ENCODE results near the gene CEACAM5. TPM values are rescaled to one million over a fixed set of nuclear protein-coding genes. Genes with fewer than 3 reads are reported as not detected.

CEACAM5 gene
- total and polyA plus RNA-seq, 12 donors: 0.03 TPM; not detected in 11

DNA sequence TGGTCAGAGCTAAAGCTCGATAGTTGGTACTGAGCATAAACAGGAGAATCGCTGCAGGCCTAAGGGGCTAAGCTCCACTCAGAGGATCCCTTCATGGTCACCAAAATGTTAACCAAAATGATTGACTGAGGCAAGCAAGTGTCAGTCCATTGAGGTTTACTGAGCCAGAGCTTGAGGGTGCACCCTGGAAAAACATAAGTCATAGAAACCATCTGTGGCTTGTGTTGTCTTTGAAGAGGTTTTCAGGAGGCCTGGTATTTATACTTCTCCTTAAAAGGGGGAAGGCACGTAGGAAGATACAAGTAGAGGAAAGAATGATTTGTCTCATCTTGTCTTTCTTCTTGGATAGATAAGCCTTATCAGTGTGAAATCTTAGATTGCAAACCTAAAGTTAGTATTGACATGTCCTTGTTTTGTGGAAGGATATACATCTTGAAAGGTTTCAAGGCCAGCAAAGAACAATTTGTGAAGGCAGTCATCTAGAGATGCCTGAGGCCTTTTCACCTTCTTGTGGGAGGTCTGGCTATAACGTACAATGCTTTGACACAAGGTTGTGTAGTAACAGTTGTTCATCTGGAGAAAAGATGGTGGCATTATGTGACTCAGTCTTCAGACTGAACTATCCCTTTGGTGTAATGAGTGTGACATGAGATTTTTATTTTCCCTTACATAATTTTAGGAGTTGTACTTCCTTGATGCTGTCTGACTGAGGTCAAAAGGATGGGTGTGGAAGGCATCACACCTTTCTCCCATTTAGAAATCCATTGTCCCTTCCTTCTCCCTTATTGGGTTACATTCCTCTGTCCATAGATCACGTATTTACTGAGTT, 32.2 kb downstream of the CEACAM5 start:
- Histone ChIP-seq H3K27ac (no peak overlapping the region), H3K9me3 (no peaks in the 10 kb centered on the region), H3K4me3 (no peak overlapping the region), H3K27me3 (peaks cover 0 to 90% (median 59%) of the 10 kb centered on the region in 7 donors), H3K36me3 (no peaks in the 10 kb centered on the region), H3K4me1 (peaks cover 0 to 9% (median 0%) of the 10 kb centered on the region in 9 donors)
- TF ChIP-seq, protein P1, sequence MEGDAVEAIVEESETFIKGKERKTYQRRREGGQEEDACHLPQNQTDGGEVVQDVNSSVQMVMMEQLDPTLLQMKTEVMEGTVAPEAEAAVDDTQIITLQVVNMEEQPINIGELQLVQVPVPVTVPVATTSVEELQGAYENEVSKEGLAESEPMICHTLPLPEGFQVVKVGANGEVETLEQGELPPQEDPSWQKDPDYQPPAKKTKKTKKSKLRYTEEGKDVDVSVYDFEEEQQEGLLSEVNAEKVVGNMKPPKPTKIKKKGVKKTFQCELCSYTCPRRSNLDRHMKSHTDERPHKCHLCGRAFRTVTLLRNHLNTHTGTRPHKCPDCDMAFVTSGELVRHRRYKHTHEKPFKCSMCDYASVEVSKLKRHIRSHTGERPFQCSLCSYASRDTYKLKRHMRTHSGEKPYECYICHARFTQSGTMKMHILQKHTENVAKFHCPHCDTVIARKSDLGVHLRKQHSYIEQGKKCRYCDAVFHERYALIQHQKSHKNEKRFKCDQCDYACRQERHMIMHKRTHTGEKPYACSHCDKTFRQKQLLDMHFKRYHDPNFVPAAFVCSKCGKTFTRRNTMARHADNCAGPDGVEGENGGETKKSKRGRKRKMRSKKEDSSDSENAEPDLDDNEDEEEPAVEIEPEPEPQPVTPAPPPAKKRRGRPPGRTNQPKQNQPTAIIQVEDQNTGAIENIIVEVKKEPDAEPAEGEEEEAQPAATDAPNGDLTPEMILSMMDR (IDR thresholded peaks at IDR 0.05): no peak
- 66% methylated on average over 5 of the region's 5 CpGs for WGBS, 2 donors
- no peak for ATAC-seq
- no peak for DNase-seq
- intact Hi-C loops (cut with DNase I): loop anchor here in 1 of 10 donors (5.0 kb wide), 1 partner anchor 93 kb away; no protein-coding TSS in a partner anchor

DNA sequence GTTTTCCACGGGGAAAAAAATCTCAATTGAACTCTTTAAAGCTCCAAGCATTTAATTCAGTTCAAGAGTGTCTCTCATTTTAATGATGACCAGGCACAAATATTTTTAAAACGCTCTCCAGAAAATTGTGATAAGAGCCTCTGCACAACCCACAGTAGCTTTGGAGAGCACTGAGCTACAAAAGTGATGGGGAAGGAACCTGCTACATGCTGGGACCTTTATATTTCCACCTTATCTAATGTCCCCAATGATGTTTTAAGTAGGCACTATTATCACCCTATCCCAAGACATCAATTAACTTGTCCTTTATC, 32.8 kb downstream of the CEACAM5 start:
- ATAC-seq (no peak), DNase-seq (no peak)

DNA sequence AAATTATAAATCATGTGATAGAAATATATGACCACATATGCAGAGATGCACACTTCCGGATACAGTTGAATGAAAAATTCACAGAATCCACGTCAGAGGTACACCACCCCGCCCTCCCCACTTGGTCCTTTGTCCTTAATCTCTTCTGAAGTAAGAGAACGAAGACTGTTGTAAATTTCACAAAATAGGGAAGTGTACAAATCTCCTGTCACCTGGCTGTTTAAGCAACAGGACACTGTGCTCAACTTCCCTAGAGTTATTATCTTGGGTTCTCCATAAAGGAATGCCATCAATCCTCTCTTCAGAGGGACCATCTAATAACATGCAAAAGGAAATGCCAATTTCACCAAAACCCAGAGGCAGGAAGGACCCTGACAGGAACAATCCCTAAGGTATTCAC, 36.4 kb downstream of the CEACAM5 start:
- Histone ChIP-seq H3K4me3 (no peak overlapping the region), H3K36me3 (no peaks in the 10 kb centered on the region), H3K9me3 (no peaks in the 10 kb centered on the region), H3K27ac (no peak overlapping the region), H3K27me3 (peaks cover 0 to 79% (median 36%) of the 10 kb centered on the region in 7 donors), H3K4me1 (peaks cover 0 to 17% (median 0%) of the 10 kb centered on the region in 9 donors)
- 61% methylated on average over 4 of the region's 4 CpGs for WGBS, 2 donors
- ATAC-seq (no peak), DNase-seq (no peak)
- TF ChIP-seq, protein P1 (IDR thresholded peaks at IDR 0.05): no peak
- intact Hi-C loops (cut with DNase I): loop anchor here in 4 of 10 donors (5.0 kb wide), 2 partner anchors 98 to 103 kb away; no protein-coding TSS in a partner anchor

More for the DNA sequence above, 32.8 kb downstream of the CEACAM5 start:
- no peak overlapping the region for H3K27ac ChIP-seq
- no peaks in the 10 kb centered on the region for H3K36me3 ChIP-seq
- TF ChIP-seq, protein P1 (IDR thresholded peaks at IDR 0.05): no peak
- intact Hi-C loops (cut with DNase I): loop anchor here in 1 of 10 donors (5.0 kb wide), 1 partner anchor 94 kb away; no protein-coding TSS in a partner anchor
- H3K4me1 ChIP-seq: peaks cover 0 to 13% (median 0%) of the 10 kb centered on the region in 9 donors
- H3K9me3 ChIP-seq: no peaks in the 10 kb centered on the region
- H3K4me3 ChIP-seq: no peak overlapping the region
- H3K27me3 ChIP-seq: peaks cover 0 to 90% (median 59%) of the 10 kb centered on the region in 7 donors
- 60 to 74% methylated on average over 2 of the region's 2 CpGs for WGBS, 2 donors

DNA sequence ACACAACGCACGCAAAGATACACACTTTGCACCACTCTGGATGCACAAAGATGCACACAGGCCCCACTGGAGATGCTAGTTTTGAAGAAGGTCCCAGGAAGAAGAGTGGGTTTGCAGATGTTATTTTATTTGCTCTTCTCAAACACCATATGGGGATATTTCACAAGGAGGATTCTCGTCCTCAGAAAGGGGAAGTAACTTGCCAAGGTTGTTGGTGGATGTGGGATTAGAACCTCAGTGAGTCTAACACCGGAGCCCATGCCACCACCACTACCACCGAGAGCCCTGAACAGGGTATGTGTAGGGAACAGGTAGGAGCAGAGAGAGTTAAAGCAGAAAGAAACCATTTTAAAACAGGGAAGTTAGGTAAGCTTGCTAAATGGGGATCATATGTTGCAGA, 37.3 kb downstream of the CEACAM5 start:
- 74 to 80% methylated on average over 5 of the region's 5 CpGs for WGBS, 2 donors
- Histone ChIP-seq H3K27ac (no peak overlapping the region), H3K9me3 (no peaks in the 10 kb centered on the region), H3K4me1 (peaks cover 0 to 17% (median 0%) of the 10 kb centered on the region in 9 donors), H3K36me3 (no peaks in the 10 kb centered on the region), H3K27me3 (peaks cover 0 to 71% (median 36%) of the 10 kb centered on the region in 7 donors), H3K4me3 (no peak overlapping the region)
- intact Hi-C loops (cut with DNase I): loop anchor here in 5 of 10 donors (2.0 to 5.0 kb wide), 2 partner anchors 103 kb away; no protein-coding TSS in a partner anchor
- no peak for DNase-seq
- TF ChIP-seq, protein P1 (IDR thresholded peaks at IDR 0.05): no peak
- ATAC-seq: no peak
